Measurements from ENCODE around the gene ACSF3. TPM values are rescaled to one million over a fixed set of nuclear protein-coding genes. Genes with fewer than 3 reads are reported as not detected.
"Not testable (repeated sequence)": the region's sequence is repeated elsewhere in the genome, so short reads cannot be mapped to it uniquely, and the experiment has no call there.

Gene ACSF3
- total RNA-seq, 1 experiment from 2014 or later = 36.5 TPM

- DNase-seq (ENCODE audit: low read depth); in situ Hi-C loops (cut with HindIII; ENCODE audit: low pct_unique_long_range_greater_than_20kb, low sequenced_read_pairs): not testable (repeated sequence)
Measured at GRCh38 chr16:89185887-89186592, 92.4 kb downstream of the ACSF3 start.

GRCh38 chr16:89186593-89187031 lies 93.0 kb downstream of the ACSF3 start:
- in situ Hi-C loops (cut with HindIII; ENCODE audit: low pct_unique_long_range_greater_than_20kb, low sequenced_read_pairs); DNase-seq (ENCODE audit: low read depth): not testable (repeated sequence)

- in situ Hi-C loops (cut with HindIII; ENCODE audit: low pct_unique_long_range_greater_than_20kb, low sequenced_read_pairs) = no loop called here
- peak; percentile 38 for DNase-seq (ENCODE audit: low read depth)
Measured at GRCh38 chr16:89187032-89187769, 93.5 kb downstream of the ACSF3 start.

- in situ Hi-C loops (cut with HindIII; ENCODE audit: low pct_unique_long_range_greater_than_20kb, low sequenced_read_pairs) = no loop called here
- DNase-seq (ENCODE audit: low read depth) = no peak
Measured at GRCh38 chr16:89187770-89188392, 94.2 kb downstream of the ACSF3 start.

GRCh38 chr16:89188471-89189357 lies 95.1 kb downstream of the ACSF3 start:
- in situ Hi-C loops (cut with HindIII; ENCODE audit: low pct_unique_long_range_greater_than_20kb, low sequenced_read_pairs); DNase-seq (ENCODE audit: low read depth): not testable (repeated sequence)

- no peak for DNase-seq (ENCODE audit: low read depth)
- in situ Hi-C loops (cut with HindIII; ENCODE audit: low pct_unique_long_range_greater_than_20kb, low sequenced_read_pairs) = no loop called here
Measured at GRCh38 chr16:89189358-89190025, 95.8 kb downstream of the ACSF3 start.

- no peak for DNase-seq (ENCODE audit: low read depth)
- in situ Hi-C loops (cut with HindIII; ENCODE audit: low pct_unique_long_range_greater_than_20kb, low sequenced_read_pairs) = no loop called here
Measured at GRCh38 chr16:89190150-89190958, 96.7 kb downstream of the ACSF3 start.

GRCh38 chr16:89191033-89191900 lies 97.6 kb downstream of the ACSF3 start:
- in situ Hi-C loops (cut with HindIII; ENCODE audit: low pct_unique_long_range_greater_than_20kb, low sequenced_read_pairs) = no loop called here
- no peak for DNase-seq (ENCODE audit: low read depth)

- in situ Hi-C loops (cut with HindIII; ENCODE audit: low pct_unique_long_range_greater_than_20kb, low sequenced_read_pairs) = no loop called here
Measured at GRCh38 chr16:89191901-89192185, 98.2 kb downstream of the ACSF3 start.

GRCh38 chr16:89192186-89192955 lies 98.7 kb downstream of the ACSF3 start:
- DNase-seq (ENCODE audit: low read depth) = peak; percentile 91
- in situ Hi-C loops (cut with HindIII; ENCODE audit: low pct_unique_long_range_greater_than_20kb, low sequenced_read_pairs) = not testable (repeated sequence)

More at GRCh38 chr16:89191901-89192185, 98.2 kb downstream of the ACSF3 start:
- no peak for DNase-seq (ENCODE audit: low read depth)

- in situ Hi-C loops (cut with HindIII; ENCODE audit: low pct_unique_long_range_greater_than_20kb, low sequenced_read_pairs) = no loop called here
- peak; percentile 57 for DNase-seq (ENCODE audit: low read depth)
Measured at GRCh38 chr16:89192956-89193575, 99.4 kb downstream of the ACSF3 start.

- in situ Hi-C loops (cut with HindIII; ENCODE audit: low pct_unique_long_range_greater_than_20kb, low sequenced_read_pairs) = no loop called here
- DNase-seq (ENCODE audit: low read depth) = no peak
Measured at GRCh38 chr16:89193576-89194293, 100.1 kb downstream of the ACSF3 start.

GRCh38 chr16:89194340-89195311 lies 101.0 kb downstream of the ACSF3 start:
- in situ Hi-C loops (cut with HindIII; ENCODE audit: low pct_unique_long_range_greater_than_20kb, low sequenced_read_pairs) = no loop called here
- DNase-seq (ENCODE audit: low read depth) = no peak
